Left forelimb (tissue), 1 donor: ENCODE data around the gene PTER.

ENCODE experiments used
- DNase-seq: peaks from one replicate; pipeline ENCODE4 v3.0.0-alpha.2; 2018; ENCODE audit warnings: low spot score

The PTER gene

DNA sequence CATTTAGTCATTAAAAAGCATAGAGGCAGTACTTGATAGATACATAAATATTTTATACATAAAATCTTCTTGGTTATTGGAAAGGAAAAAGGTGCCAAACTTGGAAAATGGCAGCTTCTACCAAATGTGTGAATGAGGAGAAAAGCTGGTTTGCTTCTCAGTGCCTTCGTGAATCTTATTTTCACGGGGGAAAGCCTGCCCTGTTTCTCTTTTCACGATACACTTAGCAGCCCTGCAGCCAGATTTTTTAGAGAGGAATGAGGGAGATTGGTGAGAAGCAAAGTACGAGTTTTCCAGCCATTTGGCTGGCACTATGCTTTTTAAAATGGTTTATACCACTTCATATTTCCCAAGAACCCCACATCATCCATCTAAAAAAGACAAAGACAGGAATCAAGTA lies 107.8 kb downstream of the PTER start:
- DNase-seq, result no peak

DNA sequence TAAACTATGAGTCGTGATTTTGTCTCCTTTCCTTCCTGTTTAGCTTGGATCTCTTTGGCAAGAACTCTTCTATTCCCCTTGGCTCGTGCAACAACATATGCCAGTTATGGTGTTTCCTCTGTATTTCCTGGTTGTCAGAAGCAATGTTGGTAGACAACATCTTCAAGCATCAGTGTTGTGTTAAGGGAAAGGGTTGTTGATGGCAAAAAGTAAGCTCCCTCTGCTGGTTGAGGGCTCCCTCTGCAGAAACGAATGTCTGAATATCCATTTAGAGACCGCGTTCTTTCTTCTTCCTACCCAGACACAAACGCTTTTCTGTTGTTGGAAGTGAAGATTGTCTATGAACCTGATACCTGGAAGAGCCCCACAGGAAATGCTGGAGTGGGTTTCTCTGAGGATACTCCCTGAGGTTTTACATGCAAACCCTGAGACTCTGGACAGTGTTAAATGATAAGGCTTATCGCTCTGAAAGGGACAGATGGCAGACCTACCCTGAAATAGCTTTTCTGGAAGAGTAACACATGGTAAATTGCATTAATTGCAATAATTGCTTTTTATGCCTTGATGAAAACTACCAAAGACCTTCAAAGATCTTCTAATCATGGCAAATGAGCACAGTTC lies 108.4 kb downstream of the PTER start:
- DNase-seq, result no peak

DNA sequence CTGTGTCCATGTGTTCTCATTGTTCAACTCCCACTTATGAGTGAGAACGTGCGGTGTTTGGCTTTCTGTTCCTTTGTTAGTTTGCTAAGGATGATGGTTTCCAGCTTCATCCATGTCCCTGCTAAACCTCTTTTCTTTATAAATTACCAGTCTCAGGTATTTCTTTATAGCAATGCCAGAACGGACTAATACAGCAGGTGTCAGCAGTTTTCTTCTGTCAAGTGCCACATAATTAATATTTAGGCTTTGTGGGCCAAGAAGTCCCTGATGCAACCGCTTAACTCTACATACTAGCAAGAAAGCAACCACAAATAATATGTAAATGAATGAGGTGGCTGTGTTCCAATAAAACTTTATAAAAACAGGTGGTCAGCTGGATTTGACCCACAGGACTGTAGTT lies 111.2 kb downstream of the PTER start:
- no peak for DNase-seq

DNA sequence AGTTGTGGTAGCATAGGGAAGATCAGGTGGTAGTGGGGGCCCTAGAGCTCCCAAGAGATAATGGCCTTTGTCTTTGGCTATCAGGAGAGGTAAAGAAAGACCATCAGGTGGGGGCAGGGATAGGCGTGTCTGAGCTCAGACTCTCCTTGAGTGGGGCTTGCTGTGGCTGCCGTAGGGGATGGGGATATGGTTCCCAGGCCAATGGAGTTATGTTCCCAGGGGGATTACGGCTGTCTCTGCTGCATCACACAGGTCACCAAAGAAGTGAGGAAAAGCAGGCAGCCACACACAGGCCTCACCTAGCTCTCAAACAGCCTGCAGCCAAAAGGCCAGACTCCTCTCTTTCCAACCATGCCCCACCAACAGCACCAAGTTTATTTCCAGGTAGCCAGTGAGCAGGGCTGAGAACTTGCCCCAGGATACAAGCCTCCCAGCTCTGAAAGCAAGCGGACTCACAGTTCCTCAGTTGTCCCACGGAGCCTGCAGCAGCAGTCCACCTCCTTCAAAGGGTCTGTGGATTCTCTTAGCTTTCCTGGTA lies 122.5 kb downstream of the PTER start:
- DNase-seq, result no peak

DNA sequence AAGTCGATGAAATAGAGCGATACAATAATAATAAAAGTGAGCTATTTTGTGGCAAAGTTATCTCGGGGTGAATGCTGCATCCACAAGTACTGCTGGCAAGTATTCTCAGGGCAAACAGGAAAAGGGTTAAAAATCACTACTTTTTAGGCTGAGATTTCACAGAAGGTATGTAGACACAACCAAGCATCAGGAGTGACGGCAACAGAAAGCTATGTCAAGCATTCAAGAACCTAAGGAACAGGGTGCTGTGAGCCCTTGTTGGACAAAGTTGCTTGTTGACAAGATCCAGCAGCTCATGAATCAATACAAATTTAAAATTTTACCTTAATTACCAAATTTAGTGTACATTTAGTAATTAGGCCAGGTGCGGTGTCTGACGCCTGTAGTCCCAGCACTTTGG lies 126.1 kb downstream of the PTER start:
- DNase-seq, result no peak
